Activated CD4-positive, alpha-beta memory T cell treated with anti-CD3 and anti-CD28 coated beads for 36 hours (primary cell): ENCODE results near the gene SLC25A45. TPM values are rescaled to one million over a fixed set of nuclear protein-coding genes. Genes with fewer than 3 reads are reported as not detected.
A peak's percentile ranks its signal among the peaks of the same experiment; 100 is the strongest.

Experiments
- CTCF ChIA-PET: fragments of 350-600 bp; sonication (Branson Sonifier 250); formaldehyde crosslinking; loops from one replicate; lab custom pipeline; 2021; ENCODE audit warnings: antibody characterized with exemption, inconsistent platforms; lab: Charles Lee
- POLR2A ChIA-PET: fragments of 350-600 bp; sonication (Branson Sonifier 250); formaldehyde crosslinking; loops from one replicate; lab custom pipeline; 2021; ENCODE audit warnings: antibody characterized with exemption; lab: Charles Lee
- DNase-seq: peaks from one replicate; pipeline ENCODE4 v3.0.0-alpha.2; 2020
- H3K27ac Mint-ChIP-seq: one replicate; pipeline ENCODE4 v1.8.0; 2021; ENCODE audit warnings: mixed read lengths
- H3K27me3 Mint-ChIP-seq: one replicate; pipeline ENCODE4 v1.8.0; 2021; ENCODE audit warnings: mixed read lengths
- H3K36me3 Mint-ChIP-seq: one replicate; pipeline ENCODE4 v1.8.0; 2021; ENCODE audit warnings: mixed read lengths
- H3K4me1 Mint-ChIP-seq: one replicate; pipeline ENCODE4 v1.8.0; 2021; ENCODE audit warnings: low read depth, mixed read lengths
- H3K4me3 Mint-ChIP-seq: one replicate; pipeline ENCODE4 v1.8.0; 2021; ENCODE audit warnings: mild to moderate bottlenecking, mixed read lengths
- H3K9me3 Mint-ChIP-seq: one replicate; pipeline ENCODE4 v1.8.0; 2021; ENCODE audit warnings: mixed read lengths
- intact Hi-C: fragments of 100-400 bp; cut with micrococcal nuclease; formaldehyde crosslinking; loops from one replicate; pipeline ENCODE4 v1.15.1; 2023
- total RNA-seq, 2 experiments: library from RNA; stranded (reverse); gene quantifications; one replicate each; pipeline ENCODE4 v1.2.3, GENCODE V29; 2021

The SLC25A45 gene
- total RNA-seq, 2 experiments from 2014 or later = 14.4 to 16.1 TPM

GRCh38 chr11:65420506-65420905 is 38.1 kb upstream of the SLC25A45 start:
- Mint-ChIP-seq H3K4me1 (peaks cover 52% of the 10 kb centered on the region), H3K36me3 (peaks cover 51% of the 10 kb centered on the region), H3K9me3 (peaks cover 14% of the 10 kb centered on the region), H3K4me3 (peak overlapping the region; percentile 97), H3K27ac (peak overlapping the region; percentile 100), H3K27me3 (peaks cover 22% of the 10 kb centered on the region)
- intact Hi-C loops = loop anchor here (1.0 to 2.0 kb wide), 2 partner anchors 9 to 154 kb away; no protein-coding TSS in a partner anchor
- DNase-seq = peak; percentile 20
- ChIA-PET POLR2A (interaction anchor here (0.6 to 17.4 kb wide), 18 partner anchors 7 to 1232 kb away, joined by 3 to 4089 read pairs (median 5); partner anchors contain the start of genes FRMD8, MALAT1 and PCNX3), CTCF (interaction anchor here (0.9 to 11.8 kb wide), 4 partner anchors 10 to 88 kb away, joined by 4 to 257 read pairs (median 24); partner anchors contain the start of gene MALAT1)

DNA sequence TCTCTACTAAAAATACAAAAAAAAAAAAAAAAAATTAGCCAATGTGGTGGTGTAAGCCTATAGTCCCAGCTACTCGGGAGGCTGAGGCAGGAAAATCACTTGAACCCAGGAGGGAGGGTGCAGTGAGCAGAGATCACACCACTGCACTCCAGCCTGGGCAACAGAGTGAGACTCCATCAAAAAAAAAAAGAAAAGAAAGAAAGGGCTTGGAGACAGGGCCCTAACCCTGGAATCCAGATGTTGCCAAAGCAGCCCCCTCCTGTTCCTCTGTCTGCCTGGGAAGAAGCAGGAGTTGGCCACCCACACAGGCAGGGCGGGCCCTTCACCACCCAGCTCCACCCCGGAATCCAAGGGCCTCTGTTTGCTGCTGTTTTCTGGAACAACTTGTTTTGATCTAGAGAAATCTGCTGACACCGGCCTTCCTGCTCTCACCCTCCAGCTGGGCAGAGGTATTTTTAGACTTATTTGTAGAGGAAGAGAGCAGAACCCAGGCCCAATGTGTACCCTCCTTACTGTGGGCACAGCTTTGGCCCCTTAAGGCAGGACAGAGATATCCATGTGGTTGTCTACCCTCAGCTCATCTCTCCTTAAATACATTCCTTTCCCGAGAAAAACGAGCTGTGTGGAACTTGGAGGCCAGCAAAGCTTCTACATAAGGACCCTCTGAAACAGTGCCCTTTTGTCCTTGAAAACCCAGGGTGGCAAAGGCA is 37.5 kb upstream of the SLC25A45 start:
- intact Hi-C loops = loop anchor here (1.0 to 2.0 kb wide), 2 partner anchors 9 to 155 kb away; no protein-coding TSS in a partner anchor
- ChIA-PET POLR2A (interaction anchor here (0.6 to 17.4 kb wide), 19 partner anchors 7 to 1231 kb away, joined by 3 to 4089 read pairs (median 5); partner anchors contain the start of genes EHBP1L1, FRMD8, MALAT1 and PCNX3), CTCF (interaction anchor here (0.9 to 11.8 kb wide), 7 partner anchors 11 to 168 kb away, joined by 3 to 257 read pairs (median 16); partner anchors contain the start of genes MALAT1 and SLC25A45)
- H3K9me3 Mint-ChIP-seq = peaks cover 14% of the 10 kb centered on the region
- DNase-seq = peak; percentile 87
- peaks cover 45% of the 10 kb centered on the region for H3K36me3 Mint-ChIP-seq
- H3K27ac Mint-ChIP-seq = peak overlapping the region; percentile 100
- peaks cover 52% of the 10 kb centered on the region for H3K4me1 Mint-ChIP-seq
- H3K27me3 Mint-ChIP-seq = peaks cover 19% of the 10 kb centered on the region
- H3K4me3 Mint-ChIP-seq = peak overlapping the region; percentile 97

GRCh38 chr11:65419460-65419771 is 37.0 kb upstream of the SLC25A45 start:
- DNase-seq = no peak
- peak overlapping the region; percentile 97 for H3K4me3 Mint-ChIP-seq
- peaks cover 40% of the 10 kb centered on the region for H3K36me3 Mint-ChIP-seq
- POLR2A ChIA-PET = interaction anchor here (0.9 to 17.4 kb wide), 17 partner anchors 8 to 196 kb away, joined by 3 to 4089 read pairs (median 6); partner anchors contain the start of genes EHBP1L1, MALAT1, PCNX3 and POLA2
- intact Hi-C loops = no loop called here
- peaks cover 16% of the 10 kb centered on the region for H3K27me3 Mint-ChIP-seq
- H3K4me1 Mint-ChIP-seq = peaks cover 49% of the 10 kb centered on the region
- peak overlapping the region; percentile 100 for H3K27ac Mint-ChIP-seq
- CTCF ChIA-PET = interaction anchor here (1.1 to 11.8 kb wide), 6 partner anchors 38 to 168 kb away, joined by 3 to 257 read pairs (median 22); partner anchors contain the start of genes MALAT1 and SLC25A45
- H3K9me3 Mint-ChIP-seq = peaks cover 11% of the 10 kb centered on the region

- Mint-ChIP-seq H3K4me3 (peak overlapping the region; percentile 97), H3K27me3 (peaks cover 12% of the 10 kb centered on the region), H3K4me1 (peaks cover 47% of the 10 kb centered on the region), H3K36me3 (peaks cover 35% of the 10 kb centered on the region), H3K9me3 (peaks cover 8% of the 10 kb centered on the region), H3K27ac (peak overlapping the region; percentile 100)
- POLR2A ChIA-PET = interaction anchor here (0.6 to 17.4 kb wide), 20 partner anchors 8 to 196 kb away, joined by 3 to 4089 read pairs (median 4); partner anchors contain the start of genes EHBP1L1, MALAT1, PCNX3 and POLA2
- intact Hi-C loops = loop anchor here (1.0 kb wide), 3 partner anchors 7 to 53 kb away; partner anchors contain the start of gene SLC25A45
- CTCF ChIA-PET = interaction anchor here (1.1 to 11.8 kb wide), 7 partner anchors 37 to 169 kb away, joined by 3 to 257 read pairs (median 16); partner anchors contain the start of genes MALAT1 and SLC25A45
- DNase-seq = peak; percentile 97
Measured at GRCh38 chr11:65418681-65419459, 36.4 kb upstream of the SLC25A45 start.

GRCh38 chr11:65418431-65418680 is 35.9 kb upstream of the SLC25A45 start:
- no peak for DNase-seq
- Mint-ChIP-seq H3K9me3 (peaks cover 5% of the 10 kb centered on the region), H3K27ac (peak overlapping the region; percentile 100), H3K4me3 (peak overlapping the region; percentile 97), H3K27me3 (peaks cover 8% of the 10 kb centered on the region), H3K4me1 (peaks cover 44% of the 10 kb centered on the region), H3K36me3 (peaks cover 30% of the 10 kb centered on the region)
- intact Hi-C loops = loop anchor here (1.0 kb wide), 3 partner anchors 8 to 54 kb away; partner anchors contain the start of gene SLC25A45
- POLR2A ChIA-PET = interaction anchor here (0.9 to 17.4 kb wide), 11 partner anchors 9 to 197 kb away, joined by 3 to 4089 read pairs (median 10); partner anchors contain the start of genes EHBP1L1, MALAT1, PCNX3 and POLA2
- CTCF ChIA-PET = interaction anchor here (1.3 to 11.8 kb wide), 7 partner anchors 12 to 90 kb away, joined by 3 to 257 read pairs (median 32); partner anchors contain the start of genes MALAT1 and SLC25A45

DNA sequence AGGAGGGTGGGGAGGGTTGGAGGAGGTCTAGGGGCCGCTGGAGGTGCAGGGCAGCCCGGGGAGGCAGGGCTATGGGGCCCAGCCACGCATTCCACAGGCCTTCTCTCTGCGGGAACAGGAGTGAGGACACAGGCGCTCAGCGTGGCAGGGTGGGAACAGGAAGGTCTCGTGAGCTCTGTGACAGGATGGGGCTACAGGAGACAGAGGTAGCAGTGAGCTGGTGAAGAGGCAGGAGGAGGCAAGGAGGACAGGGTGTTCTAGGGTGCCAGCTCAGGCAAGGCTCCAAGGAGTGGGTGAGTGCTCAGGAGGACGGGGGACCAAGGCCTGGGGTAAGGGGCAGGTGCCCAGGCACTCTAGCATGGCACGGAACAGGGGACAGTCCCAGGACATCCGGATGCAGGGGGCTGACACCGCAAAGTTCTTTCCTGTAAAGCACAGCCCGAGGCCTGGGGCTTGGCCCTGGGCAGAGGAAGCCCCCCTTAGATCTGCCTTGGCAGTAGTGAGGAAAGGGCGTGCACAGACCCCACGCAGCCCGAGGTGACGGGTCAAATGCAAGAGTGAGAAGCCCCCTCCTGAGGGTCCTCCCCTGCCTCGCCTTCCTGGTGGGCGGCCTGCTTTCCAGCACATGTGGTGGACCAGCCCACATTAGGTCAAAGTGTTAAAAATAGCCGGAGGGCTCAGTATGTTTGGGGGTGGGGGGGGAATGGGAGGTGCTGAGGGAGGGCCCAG is 35.4 kb upstream of the SLC25A45 start:
- H3K36me3 Mint-ChIP-seq = peaks cover 27% of the 10 kb centered on the region
- POLR2A ChIA-PET = interaction anchor here (1.4 to 17.4 kb wide), 9 partner anchors 9 to 159 kb away, joined by 3 to 4089 read pairs (median 10); partner anchors contain the start of genes EHBP1L1, FRMD8, MALAT1 and SCYL1
- H3K27me3 Mint-ChIP-seq = peaks cover 6% of the 10 kb centered on the region
- H3K4me1 Mint-ChIP-seq = peaks cover 42% of the 10 kb centered on the region
- DNase-seq = peak; percentile 70
- peaks cover 4% of the 10 kb centered on the region for H3K9me3 Mint-ChIP-seq
- H3K4me3 Mint-ChIP-seq = peak overlapping the region; percentile 97
- peak overlapping the region; percentile 100 for H3K27ac Mint-ChIP-seq
- intact Hi-C loops = loop anchor here (1.0 to 2.0 kb wide), 4 partner anchors 8 to 54 kb away; partner anchors contain the start of gene SLC25A45
- CTCF ChIA-PET = interaction anchor here (1.0 to 11.8 kb wide), 14 partner anchors 10 to 170 kb away, joined by 3 to 257 read pairs (median 18); partner anchors contain the start of genes FRMD8, MALAT1 and SLC25A45

- Mint-ChIP-seq H3K4me1 (peaks cover 37% of the 10 kb centered on the region), H3K36me3 (peaks cover 22% of the 10 kb centered on the region), H3K9me3 (no peaks in the 10 kb centered on the region), H3K27me3 (no peaks in the 10 kb centered on the region), H3K4me3 (peak overlapping the region; percentile 97), H3K27ac (peak overlapping the region; percentile 100)
- POLR2A ChIA-PET = interaction anchor here (0.6 to 17.4 kb wide), 10 partner anchors 10 to 149 kb away, joined by 3 to 4089 read pairs (median 6); partner anchors contain the start of genes FRMD8 and MALAT1
- intact Hi-C loops = loop anchor here (1.0 to 2.0 kb wide), 4 partner anchors 16 to 93 kb away; no protein-coding TSS in a partner anchor
- peak; percentile 57 for DNase-seq
- CTCF ChIA-PET = interaction anchor here (0.8 to 11.8 kb wide), 32 partner anchors 9 to 177 kb away, joined by 3 to 257 read pairs (median 6); partner anchors contain the start of genes EHBP1L1, FRMD8, MALAT1 and SLC25A45
Measured at GRCh38 chr11:65416841-65417701, 34.6 kb upstream of the SLC25A45 start.

GRCh38 chr11:65416341-65416824 is 33.9 kb upstream of the SLC25A45 start:
- peaks cover 22% of the 10 kb centered on the region for H3K36me3 Mint-ChIP-seq
- peak; percentile 96 for DNase-seq
- H3K27me3 Mint-ChIP-seq = no peaks in the 10 kb centered on the region
- peaks cover 37% of the 10 kb centered on the region for H3K4me1 Mint-ChIP-seq
- peak overlapping the region; percentile 97 for H3K4me3 Mint-ChIP-seq
- POLR2A ChIA-PET = interaction anchor here (0.6 to 17.4 kb wide), 11 partner anchors 11 to 150 kb away, joined by 3 to 4089 read pairs (median 4); partner anchors contain the start of genes FRMD8 and MALAT1
- CTCF ChIA-PET = interaction anchor here (0.5 to 11.8 kb wide), 38 partner anchors 9 to 177 kb away, joined by 3 to 257 read pairs (median 4); partner anchors contain the start of genes EHBP1L1, FRMD8, MALAT1 and SCYL1
- intact Hi-C loops = loop anchor here (1.0 to 2.0 kb wide), 4 partner anchors 16 to 94 kb away; no protein-coding TSS in a partner anchor
- H3K9me3 Mint-ChIP-seq = no peaks in the 10 kb centered on the region
- peak overlapping the region; percentile 100 for H3K27ac Mint-ChIP-seq
